HG03520 (cell line): ENCODE results near the gene FAM107A.

Experiments used
- ATAC-seq: cut with Tn5 transposase; IDR thresholded peaks from one replicate; pipeline ENCODE4 v1.9.1; 2021; ENCODE audit warnings: mild to moderate bottlenecking, moderate library complexity; ENCODE audit not compliant: unreplicated experiment

Gene FAM107A

GRCh38 chr3:58569287-58570001, 7.7 kb downstream of the FAM107A start:
- no peak for ATAC-seq

- ATAC-seq: no peak
Observed at GRCh38 chr3:58568572-58569286, 8.5 kb downstream of the FAM107A start.

DNA sequence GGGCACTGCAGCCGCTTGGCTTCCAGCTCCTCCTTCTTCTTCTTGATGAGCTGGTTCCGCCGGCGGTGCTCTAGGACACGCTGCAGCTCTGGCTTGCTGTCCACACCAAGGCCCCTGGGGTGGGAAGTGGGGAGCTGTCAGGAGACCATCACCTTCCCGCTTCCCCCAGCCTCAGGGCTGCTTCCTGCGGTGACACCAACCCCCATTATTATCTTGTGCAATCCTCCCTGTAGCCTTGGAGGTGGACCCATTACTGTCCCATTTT, 10.0 kb downstream of the FAM107A start:
- no peak for ATAC-seq

DNA sequence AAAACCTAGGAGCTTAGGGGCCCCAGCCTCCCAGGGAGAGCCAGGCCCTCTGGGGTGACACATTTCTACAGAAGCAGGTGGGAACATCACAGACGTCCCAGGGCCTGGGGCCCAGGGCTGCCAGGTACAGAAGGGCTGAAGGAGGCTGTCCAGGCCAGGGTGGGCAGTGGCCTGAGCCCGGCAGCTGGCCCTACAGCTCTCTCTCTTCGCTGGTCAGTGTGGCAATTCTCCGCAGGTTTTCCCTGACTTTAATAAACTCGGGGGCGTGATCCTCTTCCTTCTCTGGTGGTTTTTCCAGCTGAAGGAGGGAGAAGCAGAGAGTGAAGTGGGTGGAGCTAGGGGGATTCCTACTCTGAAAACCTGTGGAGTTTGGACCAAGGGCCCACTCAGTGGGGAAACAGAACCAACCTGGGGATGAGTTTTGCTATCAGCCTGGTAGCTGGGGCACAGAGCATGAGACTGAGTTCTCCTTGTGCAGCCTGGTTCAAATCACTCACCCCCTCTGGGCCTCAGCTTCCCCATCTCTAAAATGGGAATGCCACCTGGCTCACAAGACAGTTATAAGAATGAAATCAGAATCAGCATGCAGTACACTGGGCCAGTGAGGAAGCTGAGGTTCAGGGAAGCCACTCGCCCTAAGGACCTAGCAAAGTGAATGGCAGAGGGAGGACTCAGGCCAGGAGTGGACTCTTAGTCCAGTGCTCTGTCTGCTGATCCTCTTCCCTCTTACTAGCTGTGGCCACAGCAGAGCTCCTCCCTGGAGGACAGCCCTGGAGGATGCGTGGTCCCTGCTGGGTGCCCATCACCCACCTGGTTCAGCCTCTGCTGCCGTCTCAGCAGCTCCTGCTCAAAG, 10.6 kb downstream of the FAM107A start:
- no peak for ATAC-seq

- no peak for ATAC-seq
Observed at GRCh38 chr3:58565621-58566397, 11.4 kb downstream of the FAM107A start.

DNA sequence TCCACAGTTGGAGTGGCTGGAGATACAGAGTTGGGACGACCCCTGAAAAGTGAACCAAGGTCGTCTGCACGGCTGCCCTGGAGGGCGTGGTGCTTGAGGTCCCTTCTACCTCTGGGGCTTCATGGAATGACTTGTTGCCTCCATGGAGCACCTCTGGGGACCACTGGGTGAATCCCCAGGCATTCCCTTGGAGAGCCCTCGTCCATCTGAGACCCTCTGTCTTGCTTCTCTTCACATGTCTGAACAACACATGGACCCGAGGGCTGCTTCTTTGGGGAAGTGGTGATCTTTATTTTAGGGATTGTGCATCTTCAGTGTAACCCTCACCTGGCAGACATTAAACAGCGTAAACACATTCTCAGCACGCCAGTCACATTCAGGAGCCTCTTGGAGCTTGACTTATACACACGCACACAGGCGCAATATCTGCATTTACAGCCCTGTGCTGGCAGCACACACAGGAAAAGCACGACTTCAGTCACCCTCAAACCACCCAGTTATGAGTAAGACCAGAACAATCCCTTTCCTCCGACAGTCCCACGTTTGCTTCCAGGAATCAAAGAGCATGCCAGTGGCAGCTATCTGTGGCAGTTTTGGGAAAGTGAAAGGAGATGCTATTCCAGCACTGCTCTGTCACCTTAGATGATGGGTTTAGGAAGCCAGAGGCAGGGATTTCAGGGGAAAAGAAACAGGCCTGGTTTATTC, 12.6 kb downstream of the FAM107A start:
- ATAC-seq: no peak

- no peak for ATAC-seq
Observed at GRCh38 chr3:58564054-58564453, 13.1 kb downstream of the FAM107A start.

GRCh38 chr3:58563386-58564035, 13.7 kb downstream of the FAM107A start:
- ATAC-seq: no peak

GRCh38 chr3:58562498-58562897, 14.7 kb downstream of the FAM107A start:
- no peak for ATAC-seq

GRCh38 chr3:58560771-58561311, 16.4 kb downstream of the FAM107A start:
- ATAC-seq: no peak

DNA sequence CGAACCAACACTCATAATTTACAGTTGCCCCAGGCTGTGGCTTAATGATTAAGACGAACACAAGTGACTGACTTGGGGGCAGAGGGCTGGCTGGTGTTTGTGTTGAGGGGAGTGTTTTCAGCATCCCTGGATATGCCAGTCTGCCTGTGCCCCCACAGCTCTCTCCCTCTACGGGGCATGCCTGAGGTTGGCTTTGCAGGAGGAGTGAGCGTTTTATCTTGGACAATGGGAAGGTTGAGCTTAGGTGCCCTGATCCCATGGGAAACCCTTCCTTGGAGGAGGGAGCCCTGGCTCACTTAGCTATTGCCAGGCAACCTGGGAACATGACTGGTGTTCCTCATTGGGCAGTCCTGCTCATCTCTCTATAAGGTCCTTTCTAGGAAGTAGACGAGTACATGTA, 17.6 kb downstream of the FAM107A start:
- ATAC-seq: no peak

DNA sequence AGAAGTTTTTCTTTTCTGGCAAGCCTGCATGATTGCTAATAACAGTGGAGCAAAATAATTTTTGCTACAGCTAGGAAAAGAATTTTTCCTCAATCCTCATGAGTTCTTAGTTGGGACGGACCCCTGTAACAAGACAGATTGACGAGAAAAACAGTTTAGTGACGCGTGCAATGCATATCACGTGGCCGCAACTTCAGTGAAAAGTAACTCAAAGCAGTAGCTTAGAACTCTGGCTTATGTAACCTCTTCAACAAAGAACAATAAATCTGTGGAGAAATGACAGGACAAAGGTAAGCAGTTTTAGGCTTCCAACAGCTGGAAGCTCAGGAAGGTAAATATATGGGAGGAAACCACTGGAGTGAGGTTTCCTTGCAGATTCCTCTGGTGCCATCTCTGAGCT, 19.7 kb downstream of the FAM107A start:
- no peak for ATAC-seq

DNA sequence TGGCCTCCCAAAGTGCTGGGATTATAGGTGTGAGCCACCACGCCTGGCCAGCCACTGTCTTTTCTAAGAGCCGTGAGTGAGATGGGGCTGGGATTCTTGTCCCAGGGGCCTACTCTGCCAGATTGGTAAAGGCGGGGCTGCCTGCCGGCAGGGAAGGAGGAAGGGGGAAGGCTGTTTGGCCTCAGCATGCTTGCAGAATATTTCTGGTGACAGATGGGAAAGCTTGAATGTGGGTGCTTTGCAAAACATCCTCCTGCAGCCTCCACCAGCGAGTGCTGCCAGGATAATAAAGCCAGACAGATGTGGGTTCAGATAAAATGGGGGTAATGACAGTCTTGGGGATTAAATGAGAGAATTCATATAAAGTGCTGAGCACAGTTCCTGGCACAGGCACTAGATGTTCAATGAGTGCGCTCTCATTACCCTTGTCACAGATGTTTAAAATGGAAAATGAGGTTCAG, 20.4 kb downstream of the FAM107A start:
- no peak for ATAC-seq

DNA sequence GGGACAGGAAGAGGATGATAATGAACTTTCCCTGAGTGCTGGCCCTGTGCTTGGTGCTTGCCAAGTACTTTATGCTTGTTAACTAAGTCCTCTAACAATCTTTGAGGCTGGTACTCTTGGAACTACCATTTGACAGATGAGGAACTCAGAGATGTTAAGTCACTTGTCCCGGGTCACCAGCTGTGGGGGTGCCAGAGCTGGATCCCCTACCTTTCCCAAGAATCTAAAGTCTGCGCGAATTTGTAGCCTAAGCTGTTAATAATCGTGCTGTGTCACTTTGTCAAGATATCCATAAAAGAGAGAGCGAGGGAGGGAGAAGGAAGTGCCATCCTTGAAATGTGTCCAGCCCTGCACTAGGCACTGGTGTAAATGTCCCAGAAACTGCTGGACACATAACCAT, 21.2 kb downstream of the FAM107A start:
- ATAC-seq: no peak

DNA sequence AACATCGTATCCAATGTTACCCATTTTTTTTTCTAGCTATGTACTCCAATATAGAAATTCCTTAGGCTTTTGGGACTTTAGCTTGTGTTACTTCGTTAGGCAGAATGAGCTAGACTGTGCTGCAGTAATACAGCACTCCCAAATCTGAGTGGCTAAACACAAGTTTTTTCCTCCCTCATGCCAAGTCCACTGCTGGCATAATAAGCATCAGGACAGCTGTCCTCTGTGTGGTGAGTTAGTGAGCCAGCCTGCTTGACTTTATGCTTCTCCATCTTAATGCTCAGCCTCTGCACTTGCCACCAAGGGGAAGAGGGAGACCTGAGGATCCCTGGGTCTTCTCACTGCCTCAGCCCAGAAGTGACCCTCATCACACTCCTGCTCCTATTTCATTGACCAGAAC, 22.0 kb downstream of the FAM107A start:
- no peak for ATAC-seq

DNA sequence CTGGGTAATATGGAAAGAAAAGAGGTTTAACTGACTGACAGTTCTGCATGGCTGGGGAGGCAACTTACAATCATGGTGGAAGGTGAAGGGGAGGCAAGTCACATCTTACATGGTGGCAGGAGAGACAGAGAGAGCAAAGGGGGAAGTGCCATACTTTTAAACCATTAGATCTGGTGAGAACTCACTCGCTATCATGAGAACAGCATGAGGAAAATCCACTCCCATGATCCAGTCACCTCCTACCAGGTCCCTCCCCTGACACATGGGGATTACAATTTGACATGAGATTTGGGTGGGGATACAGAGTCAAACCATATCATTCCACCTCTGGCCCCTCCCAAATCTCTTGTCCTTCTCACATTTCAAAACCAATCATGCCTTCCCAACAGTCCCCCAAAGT, 24.2 kb downstream of the FAM107A start:
- no peak for ATAC-seq

DNA sequence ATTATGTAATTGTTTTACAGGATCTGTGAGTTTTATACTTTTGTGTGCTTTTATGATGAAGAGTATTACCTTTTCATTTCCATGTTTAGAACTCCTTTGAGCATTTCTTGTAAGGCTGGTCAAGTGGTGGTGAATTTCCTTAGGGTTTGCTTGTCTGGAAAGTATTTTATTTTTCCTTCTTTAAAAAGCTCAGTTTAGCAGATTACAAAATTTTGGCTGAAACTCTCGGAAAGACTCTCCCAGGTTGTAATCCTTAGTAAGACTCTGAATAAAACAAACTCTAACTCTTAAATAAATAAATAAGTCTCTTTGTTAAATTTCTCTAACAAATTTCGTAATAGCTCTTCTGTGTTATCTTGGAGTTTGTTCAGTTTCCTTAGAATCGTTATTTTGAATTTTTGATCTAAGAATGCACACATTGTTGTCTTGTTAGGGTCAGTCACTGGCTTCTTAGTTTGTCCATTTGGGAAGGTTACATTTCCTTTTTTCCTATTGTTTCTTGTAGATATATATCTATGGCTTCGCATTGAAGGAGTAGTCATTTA, 25.5 kb downstream of the FAM107A start:
- ATAC-seq: no peak

DNA sequence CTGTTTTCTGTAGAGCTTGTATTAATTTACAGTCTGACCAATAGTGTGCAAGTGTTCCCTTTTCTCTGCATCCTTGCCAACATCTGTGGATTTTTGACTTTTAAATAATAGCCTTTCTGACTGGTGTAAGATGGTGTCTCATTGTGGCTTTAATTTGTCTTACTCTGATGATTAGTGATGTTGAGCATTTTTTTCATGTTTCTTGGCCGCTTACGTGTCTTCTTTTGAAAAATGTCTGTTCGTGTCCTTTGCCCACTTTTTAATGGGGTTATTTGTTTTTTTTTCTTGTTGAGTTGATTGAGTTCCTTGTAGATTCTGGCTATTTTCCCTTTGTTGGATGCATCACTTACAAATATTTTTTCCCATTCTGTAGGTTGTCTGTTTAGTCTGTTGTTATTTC, 32.6 kb downstream of the FAM107A start:
- ATAC-seq: no peak

GRCh38 chr3:58540176-58540858, 36.9 kb downstream of the FAM107A start:
- no peak for ATAC-seq
